22Rv1 (cell line): ENCODE measurements around the gene TAF15.

Source experiments
- H3K27ac ChIP-seq: fragments of 450-650 bp; 2 replicates; pipeline ENCODE4 v1.5.1; 2017
- ZFX ChIP-seq: fragments of 450-650 bp; IDR thresholded peaks from 2 replicates; pipeline ENCODE4 v1.6.1; 2017; ENCODE audit warnings: antibody characterized with exemption, borderline replicate concordance
- TF ChIP-seq, protein P1 (sequence below): fragments of 450-650 bp; IDR thresholded peaks from 2 replicates; pipeline ENCODE4 v1.5.1; 2017; ENCODE audit warnings: mild to moderate bottlenecking

The TAF15 gene

DNA sequence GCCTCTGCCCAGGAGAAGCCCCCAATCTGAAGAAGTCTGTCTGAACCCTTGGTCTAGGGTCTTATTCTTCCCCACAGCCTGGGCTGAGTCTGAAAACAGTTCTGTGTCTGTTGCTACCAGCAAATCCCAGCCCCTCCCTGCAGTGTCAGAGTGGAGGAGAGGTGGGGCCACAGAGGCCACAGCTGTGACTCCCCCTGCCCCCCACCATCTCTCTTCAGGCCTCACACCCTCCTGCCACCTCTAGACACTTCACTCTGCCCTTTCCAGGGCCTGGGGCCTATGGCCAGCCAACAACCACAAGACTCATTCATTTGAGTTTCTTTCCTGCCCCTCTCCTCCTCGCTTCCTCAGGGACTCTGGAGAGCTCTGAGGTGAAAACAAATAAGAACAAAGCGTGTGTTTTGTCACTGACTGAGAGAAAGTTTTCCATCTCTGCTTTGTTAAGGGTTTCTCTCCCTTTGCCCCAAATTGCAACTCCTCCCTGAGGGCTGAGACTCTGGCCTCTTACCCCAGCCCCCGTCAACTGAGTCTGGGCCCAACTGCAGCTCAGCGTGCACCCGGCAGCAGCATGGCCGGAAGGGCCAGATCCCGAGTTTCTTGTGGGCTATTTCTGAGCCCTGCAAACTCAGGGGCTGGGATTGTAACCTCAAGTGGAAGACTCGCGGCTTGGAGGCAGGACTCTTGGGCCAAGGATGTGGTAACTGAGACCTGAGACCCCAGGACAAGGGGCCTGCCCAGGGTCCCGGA lies 35.4 kb upstream of the TAF15 start:
- no peak for TF ChIP-seq ZFX
- TF ChIP-seq, protein P1, sequence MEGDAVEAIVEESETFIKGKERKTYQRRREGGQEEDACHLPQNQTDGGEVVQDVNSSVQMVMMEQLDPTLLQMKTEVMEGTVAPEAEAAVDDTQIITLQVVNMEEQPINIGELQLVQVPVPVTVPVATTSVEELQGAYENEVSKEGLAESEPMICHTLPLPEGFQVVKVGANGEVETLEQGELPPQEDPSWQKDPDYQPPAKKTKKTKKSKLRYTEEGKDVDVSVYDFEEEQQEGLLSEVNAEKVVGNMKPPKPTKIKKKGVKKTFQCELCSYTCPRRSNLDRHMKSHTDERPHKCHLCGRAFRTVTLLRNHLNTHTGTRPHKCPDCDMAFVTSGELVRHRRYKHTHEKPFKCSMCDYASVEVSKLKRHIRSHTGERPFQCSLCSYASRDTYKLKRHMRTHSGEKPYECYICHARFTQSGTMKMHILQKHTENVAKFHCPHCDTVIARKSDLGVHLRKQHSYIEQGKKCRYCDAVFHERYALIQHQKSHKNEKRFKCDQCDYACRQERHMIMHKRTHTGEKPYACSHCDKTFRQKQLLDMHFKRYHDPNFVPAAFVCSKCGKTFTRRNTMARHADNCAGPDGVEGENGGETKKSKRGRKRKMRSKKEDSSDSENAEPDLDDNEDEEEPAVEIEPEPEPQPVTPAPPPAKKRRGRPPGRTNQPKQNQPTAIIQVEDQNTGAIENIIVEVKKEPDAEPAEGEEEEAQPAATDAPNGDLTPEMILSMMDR: no peak
- H3K27ac ChIP-seq: no peak overlapping the region

DNA sequence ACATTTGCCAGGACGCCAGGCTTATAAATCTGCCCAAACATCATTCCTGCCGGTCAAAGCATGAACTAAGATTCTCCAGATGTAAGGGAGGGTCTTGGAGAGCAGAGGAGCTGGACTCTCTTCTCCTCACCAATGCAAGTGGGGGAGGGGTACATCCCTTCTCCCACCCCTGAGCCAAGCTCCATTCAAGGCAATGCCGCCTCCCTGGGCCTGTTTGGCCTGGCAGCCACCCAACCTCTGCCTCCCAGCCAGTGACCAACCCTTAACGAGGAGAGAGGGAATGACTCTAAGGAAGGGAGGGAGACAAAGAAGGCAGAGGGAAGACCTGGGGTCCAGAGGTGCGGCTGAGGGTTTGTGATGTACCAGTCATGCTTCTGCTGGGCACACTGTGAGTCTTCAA lies 34.8 kb upstream of the TAF15 start:
- no peak overlapping the region for H3K27ac ChIP-seq
- TF ChIP-seq, protein P1: no peak
- TF ChIP-seq ZFX: no peak

DNA sequence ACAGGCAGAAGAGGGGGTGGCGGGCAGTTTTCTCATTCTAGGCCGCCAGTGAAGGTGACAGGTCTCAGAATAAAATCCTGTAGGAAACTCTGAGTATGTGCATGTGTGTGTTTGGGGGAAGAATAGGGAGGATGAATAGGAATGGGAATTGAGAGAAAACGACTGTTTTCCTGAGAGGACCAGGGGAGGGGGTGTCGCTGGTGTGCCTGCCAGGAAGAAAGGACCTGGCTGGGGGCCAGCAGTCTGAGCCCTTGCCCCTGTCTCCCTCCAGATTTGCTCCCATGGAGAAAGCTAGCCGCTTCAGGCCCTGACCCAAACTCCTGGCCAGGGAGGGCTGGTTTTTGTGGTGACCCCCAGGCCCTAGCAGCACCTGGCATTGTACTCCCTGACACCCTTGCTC lies 34.2 kb upstream of the TAF15 start:
- TF ChIP-seq, protein P1: no peak
- TF ChIP-seq ZFX: no peak

DNA sequence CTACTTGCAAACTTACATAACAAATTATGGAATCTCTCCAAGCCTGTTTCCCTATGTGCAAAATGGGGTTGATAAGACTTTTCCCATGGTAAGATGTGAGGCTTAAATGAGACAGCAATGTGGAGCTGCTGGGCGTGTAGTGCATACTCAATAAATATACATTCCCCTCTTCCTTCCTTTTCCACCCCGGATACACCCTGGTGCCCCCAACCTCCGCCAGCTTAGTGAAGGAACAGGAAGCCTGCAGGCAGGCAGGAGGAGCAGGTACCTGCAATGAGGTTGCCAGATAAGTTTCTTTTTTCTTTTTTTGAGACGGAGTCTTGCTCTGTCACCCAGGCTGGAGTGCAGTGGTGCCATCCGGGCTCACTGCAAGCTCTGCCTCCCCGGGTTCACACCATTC lies 33.7 kb upstream of the TAF15 start:
- TF ChIP-seq, protein P1: no peak
- no peak for TF ChIP-seq ZFX
- no peak overlapping the region for H3K27ac ChIP-seq

More for the DNA sequence above, 34.2 kb upstream of the TAF15 start:
- no peak overlapping the region for H3K27ac ChIP-seq

DNA sequence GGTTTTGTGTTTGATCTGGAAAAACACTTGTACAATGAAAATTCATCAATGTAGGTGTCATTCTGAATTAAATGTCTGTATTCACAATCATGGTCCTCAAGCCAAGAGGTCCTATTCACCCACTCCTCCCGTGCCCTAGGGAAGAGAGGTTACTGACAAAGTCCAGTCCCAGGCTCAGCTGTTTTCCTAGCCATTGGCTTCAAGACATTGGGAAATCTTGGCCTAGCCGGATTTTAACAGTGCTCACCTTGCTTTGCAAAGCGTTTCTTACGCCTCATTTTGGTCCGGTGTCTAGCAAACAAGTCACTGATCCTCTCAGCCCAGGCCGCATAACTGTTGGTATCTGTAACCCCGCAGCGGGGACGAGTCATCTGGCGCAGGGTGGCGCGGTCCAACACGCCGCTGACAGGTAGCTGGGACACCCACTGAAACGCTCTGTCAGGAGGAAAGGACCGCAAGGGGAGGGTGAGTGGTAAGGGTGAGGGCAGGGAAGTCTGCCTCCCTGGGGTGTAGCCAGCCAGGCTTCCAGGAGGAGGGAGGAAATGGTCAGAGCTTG lies 30.6 kb upstream of the TAF15 start:
- TF ChIP-seq, protein P1: no peak
- TF ChIP-seq ZFX: no peak
- no peak overlapping the region for H3K27ac ChIP-seq

DNA sequence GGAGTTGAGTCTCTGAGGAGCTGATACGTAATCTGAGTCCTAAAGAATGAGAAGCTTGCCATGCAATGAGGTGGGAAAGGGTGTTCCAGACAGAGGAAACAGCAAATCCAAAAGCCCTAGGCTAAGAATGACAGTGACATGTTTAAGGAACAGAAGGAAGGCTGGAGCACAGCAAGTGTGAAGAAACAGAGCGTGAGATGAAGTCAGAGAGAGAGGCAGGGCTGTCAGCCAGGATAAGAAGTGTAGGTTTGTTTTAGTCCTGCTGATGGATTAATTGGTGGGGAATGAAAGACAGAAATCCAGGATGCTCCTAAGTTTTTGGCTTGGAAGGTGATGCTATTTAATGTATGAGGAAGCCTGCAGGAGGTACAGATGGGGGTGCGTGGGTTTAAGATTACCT lies 28.3 kb upstream of the TAF15 start:
- no peak overlapping the region for H3K27ac ChIP-seq
- TF ChIP-seq, protein P1: no peak
- no peak for TF ChIP-seq ZFX

DNA sequence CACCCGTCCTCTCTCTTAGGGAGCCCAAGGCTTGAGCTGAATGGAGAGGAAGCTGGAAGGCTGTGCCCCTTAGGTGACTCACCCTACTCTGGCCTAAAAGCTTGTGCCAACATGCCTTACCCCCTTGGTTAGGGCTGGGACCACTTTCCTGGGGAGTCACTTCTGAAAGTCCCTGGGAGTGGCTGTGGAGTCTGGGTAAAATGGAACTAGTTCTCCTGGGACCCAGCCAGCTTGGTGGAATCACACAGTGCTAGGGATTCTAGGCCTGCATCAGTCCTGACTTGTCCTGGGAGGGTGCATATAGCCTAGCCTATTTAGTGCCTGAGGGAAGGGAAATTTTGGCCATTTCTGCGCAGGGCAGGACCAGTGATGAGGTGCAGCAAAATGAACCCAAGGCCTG lies 24.4 kb upstream of the TAF15 start:
- no peak for TF ChIP-seq ZFX
- TF ChIP-seq, protein P1: no peak
- H3K27ac ChIP-seq: no peak overlapping the region
